Skeletal muscle satellite cell (primary cell): Measurements from ENCODE around the gene PSME3.

ENCODE experiments used
- H3K27me3 ChIP-seq: 2 replicates; pipeline ENCODE4 v1.7.0; 2013; ENCODE audit warnings: low read length; ENCODE audit not compliant: control insufficient read depth, insufficient read depth
- H3K36me3 ChIP-seq: 2 replicates; pipeline ENCODE4 v1.7.0; 2013; ENCODE audit warnings: mild to moderate bottlenecking, control low read depth, low read length; ENCODE audit not compliant: insufficient read depth
- H3K4me1 ChIP-seq: 2 replicates; pipeline ENCODE4 v1.7.0; 2013; ENCODE audit warnings: low read length; ENCODE audit not compliant: control insufficient read depth, insufficient read depth
- H3K4me2 ChIP-seq: 2 replicates; pipeline ENCODE4 v1.7.0; 2013; ENCODE audit warnings: mild to moderate bottlenecking, low read length
- H3K4me3 ChIP-seq: 2 replicates; pipeline ENCODE4 v1.7.0; 2013; ENCODE audit warnings: low read length
- H3K9ac ChIP-seq: 2 replicates; pipeline ENCODE4 v1.7.0; 2013; ENCODE audit warnings: mild to moderate bottlenecking, low read depth, low read length, moderate library complexity
- H3K9me3 ChIP-seq: replicated peaks from 2 replicates; pipeline ENCODE4 v1.7.0; 2013; ENCODE audit warnings: mild to moderate bottlenecking, control low read depth, low read length

PSME3 gene

GRCh38 chr17:42819939-42820535 lies 13.2 kb upstream of the PSME3 start:
- Histone ChIP-seq H3K9me3 (no peaks in the 10 kb centered on the region), H3K4me1 (peaks cover 22% of the 10 kb centered on the region), H3K27me3 (no peaks in the 10 kb centered on the region), H3K36me3 (peaks cover 49% of the 10 kb centered on the region), H3K4me3 (no peak overlapping the region), H3K9ac (no peak overlapping the region), H3K4me2 (no peak overlapping the region)

GRCh38 chr17:42821176-42821575 lies 12.0 kb upstream of the PSME3 start:
- Histone ChIP-seq H3K9ac (no peak overlapping the region), H3K36me3 (peaks cover 38% of the 10 kb centered on the region), H3K4me2 (no peak overlapping the region), H3K4me3 (no peak overlapping the region), H3K27me3 (no peaks in the 10 kb centered on the region), H3K9me3 (no peaks in the 10 kb centered on the region), H3K4me1 (peaks cover 12% of the 10 kb centered on the region)

GRCh38 chr17:42827472-42827871 lies 5.7 kb upstream of the PSME3 start:
- Histone ChIP-seq H3K36me3 (no peaks in the 10 kb centered on the region), H3K4me3 (no peak overlapping the region), H3K9ac (no peak overlapping the region), H3K4me2 (no peak overlapping the region), H3K27me3 (no peaks in the 10 kb centered on the region), H3K4me1 (peaks cover 15% of the 10 kb centered on the region), H3K9me3 (no peaks in the 10 kb centered on the region)

GRCh38 chr17:42830971-42831370 lies 2.2 kb upstream of the PSME3 start:
- H3K27me3 ChIP-seq, result no peaks in the 10 kb centered on the region

GRCh38 chr17:42832213-42832933 lies 824 bp upstream of the PSME3 start:
- peaks cover 18% of the 10 kb centered on the region for H3K36me3 ChIP-seq
- peak overlapping the region; percentile 91 for H3K4me2 ChIP-seq
- no peaks in the 10 kb centered on the region for H3K9me3 ChIP-seq
- peak overlapping the region; percentile 92 for H3K4me3 ChIP-seq
- H3K9ac ChIP-seq, result peak overlapping the region; percentile 99
- H3K27me3 ChIP-seq, result no peaks in the 10 kb centered on the region
- peaks cover 14% of the 10 kb centered on the region for H3K4me1 ChIP-seq

More at GRCh38 chr17:42830971-42831370, 2.2 kb upstream of the PSME3 start:
- H3K4me3 ChIP-seq, result no peak overlapping the region
- H3K9ac ChIP-seq, result no peak overlapping the region
- peaks cover 9% of the 10 kb centered on the region for H3K36me3 ChIP-seq
- peaks cover 14% of the 10 kb centered on the region for H3K4me1 ChIP-seq
- no peaks in the 10 kb centered on the region for H3K9me3 ChIP-seq
- H3K4me2 ChIP-seq, result no peak overlapping the region

- Histone ChIP-seq H3K9ac (peak overlapping the region; percentile 99), H3K9me3 (no peaks in the 10 kb centered on the region), H3K27me3 (no peaks in the 10 kb centered on the region), H3K4me1 (peaks cover 14% of the 10 kb centered on the region), H3K4me2 (peak overlapping the region; percentile 91), H3K36me3 (peaks cover 32% of the 10 kb centered on the region), H3K4me3 (peak overlapping the region; percentile 92)
Measured at GRCh38 chr17:42833767-42834422, 698 bp downstream of the PSME3 start.

GRCh38 chr17:42835732-42836131 lies 2.5 kb downstream of the PSME3 start:
- peaks cover 38% of the 10 kb centered on the region for H3K36me3 ChIP-seq
- H3K4me3 ChIP-seq, result no peak overlapping the region
- no peaks in the 10 kb centered on the region for H3K27me3 ChIP-seq
- H3K4me2 ChIP-seq, result no peak overlapping the region
- H3K9me3 ChIP-seq, result no peaks in the 10 kb centered on the region
- H3K9ac ChIP-seq, result no peak overlapping the region
- H3K4me1 ChIP-seq, result peaks cover 14% of the 10 kb centered on the region

GRCh38 chr17:42841975-42842685 lies 8.9 kb downstream of the PSME3 start:
- Histone ChIP-seq H3K4me3 (no peak overlapping the region), H3K9me3 (no peaks in the 10 kb centered on the region), H3K36me3 (peaks cover 66% of the 10 kb centered on the region), H3K27me3 (no peaks in the 10 kb centered on the region), H3K4me1 (peaks cover 21% of the 10 kb centered on the region), H3K9ac (no peak overlapping the region), H3K4me2 (no peak overlapping the region)

GRCh38 chr17:42843358-42843934 lies 10.2 kb downstream of the PSME3 start:
- Histone ChIP-seq H3K4me1 (peaks cover 22% of the 10 kb centered on the region), H3K4me2 (no peak overlapping the region), H3K27me3 (no peaks in the 10 kb centered on the region), H3K9ac (no peak overlapping the region), H3K36me3 (peaks cover 55% of the 10 kb centered on the region), H3K9me3 (no peaks in the 10 kb centered on the region), H3K4me3 (no peak overlapping the region)

GRCh38 chr17:42844271-42844670 lies 11.1 kb downstream of the PSME3 start, which contains the start of gene AOC2:
Gene AOC2 (plus strand): TSS chr17:42844580. CDS start chr17:42844627, 47 bp downstream.
- H3K4me1 ChIP-seq, result peaks cover 22% of the 10 kb centered on the region
- no peak within 1 kb of the TSS for H3K9ac ChIP-seq
- peaks cover 46% of the 10 kb centered on the region for H3K36me3 ChIP-seq
- H3K4me2 ChIP-seq, result no peak within 1 kb of the TSS
- no peak within 1 kb of the TSS for H3K4me3 ChIP-seq
- H3K27me3 ChIP-seq, result peaks cover under 1% of the 10 kb centered on the region
- H3K9me3 ChIP-seq, result no peaks in the 10 kb centered on the region
